ENCODE data around the gene AR.

The AR gene

GRCh38 chrX:67543818-67544217, at the start of gene AR:
Gene AR (plus strand): TSS chrX:67544021. CDS start chrX:67545147, 1,126 bp downstream.
- H3K4me3 ChIP-seq (ENCODE audit: low read length) = no peak within 1 kb of the TSS
- no peak for TF ChIP-seq ZNF274 (IDR thresholded peaks at IDR 0.05; ENCODE audit: low read depth, low read length)

- H3K4me3 ChIP-seq (ENCODE audit: low read length) = no peak overlapping the region
- TF ChIP-seq ZNF274 (IDR thresholded peaks at IDR 0.05; ENCODE audit: low read depth, low read length) = no peak
Measured at GRCh38 chrX:67500617-67501016, 43.2 kb upstream of the AR start.

GRCh38 chrX:67503004-67503403, 40.8 kb upstream of the AR start:
- no peak overlapping the region for H3K4me3 ChIP-seq (ENCODE audit: low read length)
- TF ChIP-seq ZNF274 (IDR thresholded peaks at IDR 0.05; ENCODE audit: low read depth, low read length) = no peak

GRCh38 chrX:67503453-67503852, 40.4 kb upstream of the AR start:
- no peak for TF ChIP-seq ZNF274 (IDR thresholded peaks at IDR 0.05; ENCODE audit: low read depth, low read length)
- no peak overlapping the region for H3K4me3 ChIP-seq (ENCODE audit: low read length)

- no peak overlapping the region for H3K4me3 ChIP-seq (ENCODE audit: low read length)
- TF ChIP-seq ZNF274 (IDR thresholded peaks at IDR 0.05; ENCODE audit: low read depth, low read length) = no peak
Measured at GRCh38 chrX:67520671-67521070, 23.1 kb upstream of the AR start.

- no peak for TF ChIP-seq ZNF274 (IDR thresholded peaks at IDR 0.05; ENCODE audit: low read depth, low read length)
- no peak overlapping the region for H3K4me3 ChIP-seq (ENCODE audit: low read length)
Measured at GRCh38 chrX:67523002-67523681, 20.7 kb upstream of the AR start.

GRCh38 chrX:67523932-67524331, 19.9 kb upstream of the AR start:
- no peak for TF ChIP-seq ZNF274 (IDR thresholded peaks at IDR 0.05; ENCODE audit: low read depth, low read length)
- no peak overlapping the region for H3K4me3 ChIP-seq (ENCODE audit: low read length)

- H3K4me3 ChIP-seq (ENCODE audit: low read length) = no peak overlapping the region
- TF ChIP-seq ZNF274 (IDR thresholded peaks at IDR 0.05; ENCODE audit: low read depth, low read length) = no peak
Measured at GRCh38 chrX:67524428-67524827, 19.4 kb upstream of the AR start.

- no peak overlapping the region for H3K4me3 ChIP-seq (ENCODE audit: low read length)
- TF ChIP-seq ZNF274 (IDR thresholded peaks at IDR 0.05; ENCODE audit: low read depth, low read length) = no peak
Measured at GRCh38 chrX:67524950-67525691, 18.7 kb upstream of the AR start.

- H3K4me3 ChIP-seq (ENCODE audit: low read length) = no peak overlapping the region
- no peak for TF ChIP-seq ZNF274 (IDR thresholded peaks at IDR 0.05; ENCODE audit: low read depth, low read length)
Measured at GRCh38 chrX:67536564-67536963, 7.3 kb upstream of the AR start.

GRCh38 chrX:67538383-67538782, 5.4 kb upstream of the AR start:
- H3K4me3 ChIP-seq (ENCODE audit: low read length) = no peak overlapping the region
- TF ChIP-seq ZNF274 (IDR thresholded peaks at IDR 0.05; ENCODE audit: low read depth, low read length) = no peak

GRCh38 chrX:67544281-67545035, 637 bp downstream of the AR start:
- no peak overlapping the region for H3K4me3 ChIP-seq (ENCODE audit: low read length)
- TF ChIP-seq ZNF274 (IDR thresholded peaks at IDR 0.05; ENCODE audit: low read depth, low read length) = no peak

GRCh38 chrX:67545036-67545821, 1.4 kb downstream of the AR start:
- no peak overlapping the region for H3K4me3 ChIP-seq (ENCODE audit: low read length)
- TF ChIP-seq ZNF274 (IDR thresholded peaks at IDR 0.05; ENCODE audit: low read depth, low read length) = no peak

- no peak overlapping the region for H3K4me3 ChIP-seq (ENCODE audit: low read length)
- TF ChIP-seq ZNF274 (IDR thresholded peaks at IDR 0.05; ENCODE audit: low read depth, low read length) = no peak
Measured at GRCh38 chrX:67545893-67546495, 2.2 kb downstream of the AR start.

All from GM08714 (cell line).